Natural killer cell (primary cell): Measurements from ENCODE around the gene BMP4. TPM values are rescaled to one million over a fixed set of nuclear protein-coding genes. Genes with fewer than 3 reads are reported as not detected.

Source experiments
- ATAC-seq, 3 donors: fragments of 150-1000 bp in 2 of 3; fragments of 200-7000 bp in 1 of 3; cut with Tn5 transposase; 1 replicate in 1 of 3; 2 replicates in 2 of 3; pipeline ENCODE4 v1.10.0; 2021; ENCODE audit warnings: mild to moderate bottlenecking in 2 of 3, moderate library complexity in 2 of 3
- DNase-seq, 2 donors: peaks; one replicate each; pipeline versions ENCODE4 v3.0.0 to v3.0.0-alpha.2; 2013 to 2021; ENCODE audit warnings: mixed read lengths in 1 of 2
- H3K27ac ChIP-seq: one replicate; pipeline ENCODE4 v1.5.1; 2013; ENCODE audit warnings: mild to moderate bottlenecking, low read length
- H3K27me3 ChIP-seq: one replicate; pipeline ENCODE4 v1.6.1; 2013; ENCODE audit warnings: low read length; ENCODE audit not compliant: control insufficient read depth, insufficient read depth
- H3K36me3 ChIP-seq: one replicate; pipeline ENCODE4 v1.6.1; 2013; ENCODE audit warnings: low read length; ENCODE audit not compliant: control insufficient read depth, insufficient read depth
- H3K4me1 ChIP-seq: one replicate; pipeline ENCODE4 v1.6.1; 2013; ENCODE audit warnings: low read length; ENCODE audit not compliant: control insufficient read depth, insufficient read depth
- H3K4me3 ChIP-seq: one replicate; pipeline ENCODE4 v1.5.1; 2013; ENCODE audit warnings: low read length
- H3K9me3 ChIP-seq: one replicate; pipeline ENCODE4 v1.6.1; 2013; ENCODE audit warnings: low read length; ENCODE audit not compliant: control insufficient read depth, insufficient read depth
- H3K27ac Mint-ChIP-seq, 2 donors: one replicate each; pipeline ENCODE4 v1.8.0; 2022; ENCODE audit warnings: mild to moderate bottlenecking in 2 of 2, mixed read lengths in 2 of 2, moderate library complexity in 1 of 2
- H3K27me3 Mint-ChIP-seq, 2 donors: one replicate each; pipeline ENCODE4 v1.8.0; 2022; ENCODE audit warnings: low read depth in 2 of 2, mixed read lengths in 2 of 2
- H3K36me3 Mint-ChIP-seq: one replicate; pipeline ENCODE4 v1.8.0; 2022; ENCODE audit warnings: mixed read lengths
- H3K4me1 Mint-ChIP-seq, 2 donors: one replicate each; pipeline ENCODE4 v1.8.0; 2022; ENCODE audit warnings: mixed read lengths in 2 of 2
- H3K4me3 Mint-ChIP-seq: one replicate; pipeline ENCODE4 v1.8.0; 2022; ENCODE audit warnings: mild to moderate bottlenecking, moderate library complexity, mixed read lengths
- H3K9me3 Mint-ChIP-seq, 2 donors: one replicate each; pipeline ENCODE4 v1.8.0; 2022; ENCODE audit warnings: mixed read lengths in 2 of 2
- WGBS: methylation state at CpG from one replicate; pipeline ENCODE4 v1.1.7; 2013; ENCODE audit warnings: missing lambda C conversion rate; ENCODE audit not compliant: insufficient coverage; 5-methylcytosine and 5-hydroxymethylcytosine counted together
- intact Hi-C: fragments of 100-400 bp; cut with micrococcal nuclease; formaldehyde crosslinking; loops from one replicate; pipeline ENCODE4 v1.14.2; 2022
- total RNA-seq, 4 donors: library from RNA; stranded (reverse); fragments of 120-200 nt in 1 of 4; gene quantifications; one replicate each; pipeline versions ENCODE4 v1.2.3 to v1.2.4, GENCODE V29; 2013 to 2022
- TF ChIP-seq, protein P1 (sequence below): fragments of 200-600 bp; IDR thresholded peaks from one replicate; pipeline ENCODE4 v1.8.0; 2022; ENCODE audit warnings: antibody characterized with exemption

BMP4 gene
- total RNA-seq, 3 donors from 2014 or later (not counting 1 experiment from before 2014, with no cell fraction given), result 0.45 TPM; not detected in 2

DNA sequence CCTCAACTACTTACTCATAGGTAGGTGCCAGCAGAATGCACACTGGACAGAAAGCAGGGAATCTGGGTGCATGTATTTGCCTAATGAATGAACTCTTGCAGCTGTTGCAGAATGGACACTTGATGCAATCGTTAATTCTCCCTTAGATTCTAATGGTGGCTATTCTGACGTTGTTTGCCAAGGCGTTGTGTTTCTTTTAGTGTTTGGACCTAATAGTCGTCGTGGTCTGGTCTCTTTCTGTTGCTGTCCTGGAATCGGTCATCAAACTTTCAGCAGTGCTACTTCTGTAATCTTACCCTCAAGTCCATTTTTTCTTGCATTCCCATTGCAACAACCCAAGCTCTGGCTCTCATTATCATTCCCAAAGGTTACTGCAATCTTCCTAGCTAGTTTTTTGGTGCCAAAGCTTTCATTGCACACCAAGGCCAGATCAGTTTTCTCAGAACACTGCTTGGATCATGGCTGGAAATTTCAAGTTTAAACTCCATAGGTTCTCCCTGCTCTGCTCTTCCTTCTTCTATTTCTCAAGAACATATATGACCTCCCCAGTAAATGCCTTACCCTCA lies 31.3 kb downstream of the BMP4 start:
- Histone ChIP-seq H3K9me3 (no peaks in the 10 kb centered on the region), H3K27ac (no peak overlapping the region), H3K27me3 (no peaks in the 10 kb centered on the region), H3K36me3 (no peaks in the 10 kb centered on the region), H3K4me1 (no peaks in the 10 kb centered on the region), H3K4me3 (no peak overlapping the region)
- Mint-ChIP-seq H3K27ac (no peak overlapping the region), H3K9me3 (peaks cover 0 to 9% of the 10 kb centered on the region in 2 donors), H3K4me1 (no peaks in the 10 kb centered on the region), H3K27me3 (no peaks in the 10 kb centered on the region), H3K4me3 (no peak overlapping the region), H3K36me3 (no peaks in the 10 kb centered on the region)
- intact Hi-C loops, result no loop called here
- WGBS, result 90% methylated on average over 6 of the region's 6 CpGs
- TF ChIP-seq, protein P1, sequence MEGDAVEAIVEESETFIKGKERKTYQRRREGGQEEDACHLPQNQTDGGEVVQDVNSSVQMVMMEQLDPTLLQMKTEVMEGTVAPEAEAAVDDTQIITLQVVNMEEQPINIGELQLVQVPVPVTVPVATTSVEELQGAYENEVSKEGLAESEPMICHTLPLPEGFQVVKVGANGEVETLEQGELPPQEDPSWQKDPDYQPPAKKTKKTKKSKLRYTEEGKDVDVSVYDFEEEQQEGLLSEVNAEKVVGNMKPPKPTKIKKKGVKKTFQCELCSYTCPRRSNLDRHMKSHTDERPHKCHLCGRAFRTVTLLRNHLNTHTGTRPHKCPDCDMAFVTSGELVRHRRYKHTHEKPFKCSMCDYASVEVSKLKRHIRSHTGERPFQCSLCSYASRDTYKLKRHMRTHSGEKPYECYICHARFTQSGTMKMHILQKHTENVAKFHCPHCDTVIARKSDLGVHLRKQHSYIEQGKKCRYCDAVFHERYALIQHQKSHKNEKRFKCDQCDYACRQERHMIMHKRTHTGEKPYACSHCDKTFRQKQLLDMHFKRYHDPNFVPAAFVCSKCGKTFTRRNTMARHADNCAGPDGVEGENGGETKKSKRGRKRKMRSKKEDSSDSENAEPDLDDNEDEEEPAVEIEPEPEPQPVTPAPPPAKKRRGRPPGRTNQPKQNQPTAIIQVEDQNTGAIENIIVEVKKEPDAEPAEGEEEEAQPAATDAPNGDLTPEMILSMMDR, result no peak
- DNase-seq (no peak), ATAC-seq (no peak)

DNA sequence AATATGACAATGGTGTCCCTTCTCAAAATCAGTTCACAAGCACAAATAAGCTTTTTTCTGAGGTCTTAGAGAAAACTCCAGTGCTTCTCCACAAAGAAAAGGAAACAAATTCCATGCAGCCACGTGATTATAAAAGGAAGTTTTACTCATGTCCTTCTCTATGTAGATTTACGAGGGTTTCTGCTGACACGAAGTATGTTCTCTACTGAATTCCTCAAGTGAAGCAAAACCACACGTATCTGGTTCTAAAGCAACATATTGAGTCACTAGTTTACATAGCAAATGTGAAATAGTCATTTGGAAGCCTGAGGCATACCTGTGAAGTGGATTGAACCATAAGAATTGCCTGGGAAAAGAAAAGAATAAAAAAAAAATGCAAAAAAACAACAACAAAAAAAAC lies 31.9 kb downstream of the BMP4 start:
- H3K4me3 Mint-ChIP-seq, result no peak overlapping the region
- peaks cover 0 to 9% of the 10 kb centered on the region in 2 donors for H3K9me3 Mint-ChIP-seq
- no peaks in the 10 kb centered on the region for H3K36me3 Mint-ChIP-seq
- TF ChIP-seq, protein P1, result no peak
- Histone ChIP-seq H3K27me3 (no peaks in the 10 kb centered on the region), H3K9me3 (no peaks in the 10 kb centered on the region), H3K27ac (no peak overlapping the region), H3K4me1 (no peaks in the 10 kb centered on the region), H3K4me3 (no peak overlapping the region), H3K36me3 (no peaks in the 10 kb centered on the region)
- H3K27ac Mint-ChIP-seq, result no peak overlapping the region
- WGBS, result 0% methylated on average over 3 of the region's 4 CpGs
- H3K27me3 Mint-ChIP-seq, result peaks cover 0 to 4% of the 10 kb centered on the region in 2 donors
- intact Hi-C loops, result no loop called here
- no peaks in the 10 kb centered on the region for H3K4me1 Mint-ChIP-seq
- ATAC-seq (no peak), DNase-seq (no peak)

DNA sequence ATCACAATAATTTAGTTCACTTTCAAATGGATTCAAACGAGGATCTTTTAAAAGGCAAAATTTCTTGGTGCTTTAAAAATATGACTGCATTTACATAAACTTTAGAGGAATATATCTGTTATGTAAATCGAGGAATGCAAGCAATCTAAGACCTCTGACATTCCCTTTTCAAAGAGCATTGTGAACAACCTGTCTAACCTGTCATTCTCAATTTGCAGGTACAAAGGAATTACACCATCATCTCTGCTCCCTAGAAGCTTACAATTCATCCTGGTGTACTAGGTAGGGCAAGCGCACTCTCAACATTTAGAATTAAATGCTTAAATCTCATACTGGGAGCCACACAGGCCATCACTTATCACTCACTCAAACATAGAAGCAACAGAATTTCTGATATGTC lies 35.6 kb downstream of the BMP4 start:
- Mint-ChIP-seq H3K9me3 (peaks cover 0 to 10% of the 10 kb centered on the region in 2 donors), H3K4me1 (no peaks in the 10 kb centered on the region), H3K4me3 (no peak overlapping the region), H3K27me3 (peaks cover 0 to 6% of the 10 kb centered on the region in 2 donors), H3K27ac (no peak overlapping the region), H3K36me3 (no peaks in the 10 kb centered on the region)
- H3K9me3 ChIP-seq, result no peaks in the 10 kb centered on the region
- TF ChIP-seq, protein P1, result no peak
- H3K27ac ChIP-seq, result no peak overlapping the region
- no peaks in the 10 kb centered on the region for H3K36me3 ChIP-seq
- ATAC-seq, result no peak
- DNase-seq, result no peak
- no peaks in the 10 kb centered on the region for H3K4me1 ChIP-seq
- intact Hi-C loops, result no loop called here
- H3K4me3 ChIP-seq, result no peak overlapping the region
- 91% methylated on average over 1 of the region's 3 CpGs for WGBS
- H3K27me3 ChIP-seq, result no peaks in the 10 kb centered on the region

DNA sequence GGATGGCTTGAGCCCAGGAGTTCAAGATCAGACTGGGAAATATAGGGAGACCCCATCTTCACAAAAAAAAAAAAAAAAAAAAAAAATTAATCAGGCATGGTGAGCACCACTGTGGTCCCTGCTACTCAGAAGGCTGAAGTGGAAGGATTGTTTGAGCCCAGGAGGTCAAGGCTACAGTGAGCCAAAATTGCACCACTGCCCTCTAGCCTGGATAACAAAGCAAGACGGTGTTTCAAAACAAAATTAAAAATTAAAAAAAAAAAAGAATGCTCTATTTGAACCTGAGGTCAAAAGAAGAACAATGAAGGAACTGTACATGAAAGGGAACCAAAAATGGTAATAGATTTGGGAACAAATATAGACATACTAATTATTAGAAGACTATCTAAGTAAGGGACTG lies 40.4 kb downstream of the BMP4 start:
- Mint-ChIP-seq H3K4me3 (no peak overlapping the region), H3K36me3 (no peaks in the 10 kb centered on the region), H3K4me1 (no peaks in the 10 kb centered on the region), H3K27ac (no peak overlapping the region), H3K9me3 (peaks cover 2 to 11% of the 10 kb centered on the region in 2 donors), H3K27me3 (peaks cover 0 to 6% of the 10 kb centered on the region in 2 donors)
- Histone ChIP-seq H3K4me3 (no peak overlapping the region), H3K9me3 (no peaks in the 10 kb centered on the region), H3K4me1 (no peaks in the 10 kb centered on the region), H3K27me3 (no peaks in the 10 kb centered on the region), H3K27ac (no peak overlapping the region), H3K36me3 (no peaks in the 10 kb centered on the region)
- WGBS, result 83% methylated on average over 1 of the region's 1 CpG
- intact Hi-C loops, result no loop called here
- ATAC-seq (no peak), DNase-seq (no peak)
- TF ChIP-seq, protein P1, result no peak
